CD4-positive, alpha-beta T cell treated with Interleukin-4 for 4 hours (primary cell): ENCODE results near the gene RSPH1.
"Not testable (repeated sequence)": the region's sequence is repeated elsewhere in the genome, so short reads cannot be mapped to it uniquely, and the experiment has no call there.

Experiments
- DNase-seq: peaks from one replicate; pipeline ENCODE4 v3.0.0-alpha.2; 2020

RSPH1 gene

DNA sequence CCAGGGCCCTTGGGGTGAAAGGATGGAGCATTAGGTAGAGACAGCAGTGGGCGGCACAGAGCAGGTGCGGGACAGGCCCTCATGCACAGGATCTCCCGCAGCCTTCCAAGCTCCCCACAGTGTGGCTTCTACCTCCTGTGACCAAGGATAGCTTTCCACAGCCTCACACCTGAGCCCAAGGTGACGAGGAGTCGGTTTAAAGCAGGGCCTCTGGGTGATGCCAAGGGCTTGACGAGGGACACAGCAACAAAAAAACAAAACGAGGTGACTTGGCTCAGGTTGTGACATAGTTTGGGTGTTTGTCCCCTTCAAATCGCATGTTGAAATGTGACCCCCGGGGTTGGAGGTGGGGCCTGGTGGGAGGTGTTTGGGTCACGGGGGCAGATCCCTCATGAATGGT is 15.3 kb downstream of the RSPH1 start:
- no peak for DNase-seq

DNA sequence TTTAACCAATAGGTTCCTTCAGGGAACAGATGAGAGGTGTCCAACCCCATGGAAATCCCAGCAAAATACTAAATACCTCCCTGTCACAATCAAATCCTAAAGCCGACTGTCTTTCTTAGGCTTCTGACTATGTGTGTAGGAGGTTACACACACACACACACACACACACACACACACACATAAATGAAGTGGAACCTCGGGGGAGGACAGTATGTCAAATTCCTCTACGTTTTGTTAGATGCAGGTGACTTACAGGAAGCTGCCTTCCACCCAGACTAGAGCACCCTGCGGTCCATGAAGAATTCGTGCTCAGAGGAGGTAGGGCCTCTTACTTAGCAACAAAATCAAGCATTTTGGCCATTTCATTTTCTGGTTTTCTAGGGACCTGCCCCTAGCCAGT is 16.4 kb downstream of the RSPH1 start:
- no peak for DNase-seq

DNA sequence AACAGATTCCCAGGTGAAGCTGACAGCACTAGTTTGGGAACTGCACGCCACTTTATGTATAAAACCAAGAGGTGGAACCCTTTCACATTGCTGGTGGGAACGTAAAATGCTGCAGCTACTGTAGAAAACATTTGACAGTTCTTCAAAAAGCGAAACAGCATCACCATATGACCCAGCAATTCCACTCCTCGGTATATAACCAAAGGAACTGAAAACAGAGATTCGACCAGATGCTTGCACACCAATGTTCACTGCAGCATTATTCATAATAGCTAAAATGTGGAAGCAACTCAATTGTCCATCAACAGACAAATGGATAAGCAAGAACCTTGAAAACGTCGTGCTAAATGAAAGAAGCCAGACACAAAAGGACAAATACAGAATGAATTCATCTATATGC is 17.5 kb downstream of the RSPH1 start:
- DNase-seq, result no peak

DNA sequence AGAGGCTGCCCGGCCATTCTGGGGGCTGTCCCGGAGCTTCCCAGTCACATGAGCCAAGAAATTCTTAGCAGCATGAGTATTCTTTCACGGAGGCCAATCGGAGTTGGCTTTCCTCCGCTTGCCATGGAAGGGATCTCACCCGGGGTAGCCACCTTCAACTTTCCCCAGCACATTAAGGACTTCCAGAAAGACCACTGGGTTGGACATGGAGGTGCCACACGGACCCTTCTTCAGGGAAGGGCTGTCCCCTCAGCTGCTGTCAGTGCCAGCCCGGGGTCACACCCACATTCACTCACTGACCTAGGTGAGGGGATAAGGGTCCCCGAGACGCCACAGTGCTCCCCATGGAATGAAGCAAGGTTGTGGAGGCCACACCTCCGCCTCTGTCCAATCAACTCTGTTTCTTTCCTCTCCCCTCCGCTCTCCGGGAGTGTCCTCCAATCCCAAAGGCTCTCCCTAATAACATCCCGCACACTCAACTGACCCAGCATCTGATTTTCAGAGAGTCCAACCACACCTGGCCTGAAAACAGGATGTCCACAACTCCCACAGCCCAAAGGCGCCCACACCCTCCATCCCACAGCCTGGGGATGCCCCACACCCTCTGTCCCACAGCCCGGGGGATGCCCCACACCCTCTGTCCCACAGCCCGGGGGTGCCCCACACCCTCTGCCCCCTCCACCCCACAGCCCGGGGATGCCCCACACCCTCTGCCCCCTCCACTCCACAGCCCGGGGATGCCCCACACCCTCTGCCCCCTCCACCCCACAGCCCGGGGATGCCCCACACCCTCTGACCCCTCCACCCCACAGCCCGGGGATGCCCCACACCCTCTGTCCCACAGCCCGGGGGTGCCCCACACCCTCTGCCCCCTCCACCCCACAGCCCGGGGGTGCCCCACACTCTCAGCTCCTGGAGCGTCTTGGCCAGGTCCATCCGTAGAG is 19.4 kb downstream of the RSPH1 start:
- no peak for DNase-seq

DNA sequence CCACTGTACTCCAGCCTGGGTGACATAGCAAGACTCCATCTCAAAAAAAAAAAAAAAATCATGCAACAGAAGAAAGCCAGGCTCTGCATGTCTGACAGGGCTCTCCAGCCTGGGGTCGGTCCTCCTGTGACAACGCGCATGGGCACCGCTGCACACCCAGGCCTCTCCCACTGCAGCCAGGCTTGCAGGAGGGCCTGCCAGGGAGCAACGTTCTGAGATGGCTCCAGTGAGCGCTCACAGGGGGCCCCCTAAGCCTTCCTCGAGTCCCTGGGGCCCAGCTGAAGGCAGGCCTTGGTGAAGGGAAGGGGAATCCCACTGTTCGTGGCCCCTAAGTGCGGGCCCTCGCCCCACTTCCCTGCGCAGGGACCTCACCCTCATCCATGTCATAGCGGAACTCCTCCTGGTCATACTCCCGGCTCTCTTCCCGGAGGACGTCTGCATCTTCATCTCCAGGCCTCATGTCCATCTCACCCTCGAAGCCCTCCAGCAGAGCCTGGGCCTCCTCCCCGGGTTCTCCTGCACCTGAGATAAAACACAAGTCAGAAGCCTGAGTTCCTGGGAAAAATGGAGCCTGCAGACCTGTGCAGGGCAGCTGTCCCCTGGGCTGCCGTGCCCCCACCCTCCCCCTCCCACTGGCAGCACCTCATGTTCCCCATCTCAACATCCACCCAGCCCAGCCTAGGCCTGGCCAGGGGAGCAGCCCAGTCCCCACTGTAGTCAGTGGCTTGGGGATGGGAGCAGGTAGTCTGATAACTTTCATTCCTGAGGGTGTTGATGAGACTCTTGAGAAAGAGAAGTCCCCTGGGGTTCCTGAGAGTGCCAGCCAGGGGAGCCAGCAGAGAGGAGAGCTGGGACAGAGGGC is 20.3 kb downstream of the RSPH1 start:
- no peak for DNase-seq

DNA sequence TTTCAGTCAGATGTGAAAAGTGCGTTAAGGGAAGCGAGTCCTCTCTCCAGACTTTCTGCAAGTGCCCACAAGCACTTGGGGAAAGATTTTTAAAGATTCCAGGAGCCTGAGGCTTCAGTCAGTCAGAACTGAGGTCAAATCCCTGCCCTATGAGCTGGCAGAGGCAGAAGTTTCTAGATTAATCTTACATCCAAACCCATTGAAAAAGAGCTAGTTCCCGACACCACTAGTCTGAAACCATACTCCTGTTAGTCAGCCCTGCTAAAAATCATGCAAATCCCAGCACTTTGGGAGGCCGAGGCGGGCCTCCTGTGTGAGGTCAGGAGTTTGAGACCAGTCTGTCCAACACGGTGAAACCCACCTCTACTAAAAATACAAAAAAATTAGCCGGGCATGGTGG is 21.0 kb downstream of the RSPH1 start:
- no peak for DNase-seq

DNA sequence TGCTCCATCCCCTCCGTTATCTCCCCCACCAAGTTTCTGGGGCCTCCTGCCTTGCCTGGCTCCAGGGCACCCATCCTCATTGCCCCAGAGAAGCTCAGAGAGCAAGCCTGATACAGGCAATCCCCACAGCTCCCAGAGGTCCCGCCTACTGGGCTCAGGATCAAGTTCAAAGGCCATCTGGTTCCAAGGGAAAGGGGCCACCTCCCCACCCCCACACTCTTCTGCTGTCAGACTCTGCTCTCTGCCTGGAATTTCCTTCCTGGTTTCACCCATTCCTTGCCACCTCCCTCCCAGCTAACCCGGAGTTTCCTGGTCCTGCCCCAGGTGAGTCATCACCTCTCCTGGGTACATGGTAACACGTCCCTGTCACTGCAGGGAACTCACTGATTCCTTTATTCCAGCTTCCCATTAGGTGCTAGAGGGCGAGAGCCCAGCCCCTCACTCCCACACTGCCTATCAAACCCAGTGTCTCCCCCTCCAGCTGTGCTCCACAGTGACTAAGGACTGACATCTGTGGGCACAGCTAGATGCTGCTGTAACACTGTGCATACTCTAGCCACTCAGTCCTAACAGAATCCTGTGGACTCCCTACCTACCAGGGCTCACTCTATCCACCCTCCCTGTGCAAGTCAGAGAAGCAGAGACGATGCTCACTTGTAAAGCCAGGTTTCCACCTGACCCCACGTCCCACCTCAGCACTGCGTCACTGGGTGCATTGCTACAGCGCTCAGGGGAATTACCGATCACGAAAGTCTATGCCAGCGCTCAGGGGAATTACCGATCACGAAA is 21.8 kb downstream of the RSPH1 start:
- no peak for DNase-seq

DNA sequence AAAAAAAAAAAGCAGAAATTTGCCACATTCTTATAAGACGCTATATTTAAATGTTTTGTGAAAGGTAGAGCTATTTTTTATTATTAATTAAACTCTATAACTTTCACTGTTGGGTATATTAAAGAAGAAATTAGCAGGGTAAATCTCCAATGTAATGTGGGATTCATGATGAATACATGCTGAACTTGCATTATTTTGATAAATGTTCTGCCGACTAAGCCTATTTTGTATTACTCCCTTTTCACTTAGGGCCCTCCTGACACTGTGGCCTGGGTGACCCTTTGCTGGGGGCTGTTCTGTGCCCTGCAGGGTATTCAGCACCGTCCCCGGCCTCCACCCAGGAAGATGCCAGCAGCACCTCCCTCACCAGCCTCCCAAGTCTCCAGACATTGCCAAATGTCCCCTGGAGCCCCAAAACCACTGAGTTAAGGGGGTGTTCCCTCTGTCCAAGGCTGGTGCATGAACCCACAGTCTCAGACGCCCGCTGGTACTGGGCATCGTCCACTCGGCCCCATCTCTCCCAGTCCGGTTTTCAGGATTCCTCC is 22.5 kb downstream of the RSPH1 start:
- DNase-seq, result no peak

DNA sequence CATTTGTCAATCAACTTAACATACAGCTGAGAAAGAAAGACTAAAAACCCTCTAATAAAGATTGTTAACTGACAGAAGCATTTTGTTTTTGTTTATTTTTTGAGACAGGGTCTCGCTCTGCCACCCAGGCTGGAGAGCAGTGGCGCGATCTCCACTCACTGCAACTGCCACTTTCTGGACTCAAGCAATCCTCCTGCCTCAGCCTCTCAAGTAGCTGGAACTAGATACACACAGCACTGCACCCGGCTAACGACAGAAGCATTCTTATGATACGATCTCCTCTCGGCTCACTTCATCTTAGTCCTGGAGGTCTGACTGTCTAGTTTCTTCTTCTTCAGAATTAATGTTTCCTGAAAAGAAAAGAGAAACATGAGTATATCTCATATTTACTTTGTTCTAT is 23.5 kb downstream of the RSPH1 start:
- DNase-seq, result no peak

DNA sequence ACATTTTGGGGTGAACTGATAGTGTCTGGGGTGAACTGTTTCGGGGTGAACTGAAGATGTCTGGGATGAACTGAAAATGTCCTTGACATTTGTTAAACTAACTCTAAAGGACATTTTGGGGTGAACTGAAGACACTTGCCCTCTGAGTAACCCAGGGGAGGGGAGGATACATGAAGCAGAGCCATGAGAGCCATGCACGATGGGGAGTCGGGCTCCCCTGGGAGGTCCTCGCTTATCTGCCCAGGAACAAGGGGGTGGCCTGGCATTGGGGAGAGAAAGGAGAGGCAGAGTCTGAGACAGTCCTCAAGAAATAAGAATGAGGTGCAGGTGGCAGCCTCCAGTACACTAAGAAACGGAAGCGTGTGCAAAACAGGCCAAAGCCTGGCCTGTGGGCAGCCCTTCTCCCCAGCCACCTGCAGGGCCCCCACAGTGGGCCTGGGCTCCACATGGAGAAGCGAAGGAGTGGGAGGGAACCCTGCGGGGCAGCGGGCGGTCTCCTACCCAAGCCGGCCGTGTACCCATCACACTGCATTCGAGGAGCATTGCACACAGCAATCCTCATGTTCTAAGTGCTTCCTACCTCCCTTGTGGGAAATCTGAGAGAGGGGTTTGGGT is 24.2 kb downstream of the RSPH1 start:
- no peak for DNase-seq

DNA sequence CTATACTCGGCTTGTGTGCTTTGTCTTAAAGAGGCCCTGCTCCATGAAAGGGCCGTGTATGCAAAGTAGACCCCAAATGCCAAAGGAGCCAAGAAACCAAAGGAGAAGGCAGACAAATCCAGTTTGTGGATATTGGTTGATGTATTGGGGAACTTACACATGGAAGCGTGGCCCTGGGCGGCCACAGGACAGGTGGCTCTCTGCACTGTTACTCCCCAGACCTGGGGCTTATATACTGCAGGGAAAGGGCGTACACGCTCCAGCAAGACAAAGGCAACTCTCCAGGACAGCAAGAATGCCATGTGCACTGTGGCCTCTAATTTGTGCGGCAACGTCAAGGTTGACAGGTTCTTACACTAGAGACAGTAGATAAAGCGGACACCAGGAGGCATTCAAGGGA is 24.8 kb downstream of the RSPH1 start:
- DNase-seq, result no peak

DNA sequence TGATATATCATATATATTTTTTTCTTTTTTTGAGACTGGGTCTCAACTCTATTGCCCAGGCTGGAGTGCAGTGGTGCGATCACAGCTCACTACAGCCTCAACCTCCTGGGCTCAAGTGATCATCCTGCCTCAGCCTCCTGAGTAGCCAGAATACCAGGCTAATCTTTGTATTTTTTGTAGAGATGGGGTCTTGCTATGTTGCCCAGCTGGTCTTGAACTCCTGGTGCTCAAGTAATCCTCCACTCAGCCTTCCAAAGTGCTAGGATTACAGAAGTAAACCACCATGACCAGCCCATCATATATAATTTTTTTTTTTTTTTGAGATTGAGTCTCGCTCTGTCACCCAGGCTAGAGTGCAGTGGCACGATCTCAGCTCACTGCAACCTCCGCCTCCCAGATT is 26.3 kb downstream of the RSPH1 start:
- DNase-seq, result not testable (repeated sequence)

DNA sequence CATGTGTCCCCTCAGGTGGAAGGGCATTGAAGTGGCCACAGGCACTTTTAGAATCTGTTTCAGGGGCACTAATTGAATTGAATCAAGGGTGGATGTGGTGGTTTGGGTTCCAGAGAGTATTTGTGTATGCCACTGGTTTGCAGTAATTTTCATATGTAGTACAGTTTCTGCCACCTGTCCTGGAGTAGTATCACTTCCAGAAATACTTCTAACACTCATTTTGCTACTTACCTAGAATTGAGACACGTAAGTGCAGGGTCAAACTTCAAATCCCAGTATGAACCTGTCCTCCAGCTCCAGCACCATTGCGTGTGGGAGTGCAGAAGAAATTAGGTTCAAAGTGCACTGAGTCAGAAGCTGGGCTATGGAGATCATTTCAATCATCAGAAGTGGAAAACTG is 26.8 kb downstream of the RSPH1 start:
- no peak for DNase-seq

DNA sequence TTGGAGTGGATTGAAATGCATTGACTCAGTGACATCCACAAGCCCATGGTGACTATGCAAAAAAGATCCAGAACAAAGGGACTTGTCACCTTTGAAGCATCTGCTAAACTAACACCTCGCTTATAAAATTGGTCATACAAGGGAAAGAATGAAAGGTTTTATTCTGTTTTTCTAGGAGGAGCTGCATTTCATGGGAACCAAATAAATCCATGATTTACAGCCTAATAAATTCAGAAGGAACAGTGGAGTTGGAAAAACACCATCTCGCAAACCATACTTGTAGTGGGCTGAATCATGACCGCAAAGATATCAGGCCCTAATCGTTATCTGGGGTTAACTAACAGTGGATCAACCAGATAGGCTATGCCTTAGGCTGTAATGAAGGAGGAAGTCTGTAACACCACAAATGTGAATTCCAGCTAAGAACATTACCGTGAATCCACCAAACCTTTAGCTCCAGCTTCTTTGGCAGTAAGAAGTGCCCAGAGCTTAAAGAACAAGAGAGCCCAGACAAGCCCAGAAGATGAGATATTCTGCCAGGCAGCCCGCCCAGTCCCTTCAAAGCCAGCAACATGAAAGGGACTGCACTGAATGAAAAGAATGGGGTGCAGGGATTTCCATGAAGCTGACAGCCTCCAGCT is 27.4 kb downstream of the RSPH1 start:
- no peak for DNase-seq

DNA sequence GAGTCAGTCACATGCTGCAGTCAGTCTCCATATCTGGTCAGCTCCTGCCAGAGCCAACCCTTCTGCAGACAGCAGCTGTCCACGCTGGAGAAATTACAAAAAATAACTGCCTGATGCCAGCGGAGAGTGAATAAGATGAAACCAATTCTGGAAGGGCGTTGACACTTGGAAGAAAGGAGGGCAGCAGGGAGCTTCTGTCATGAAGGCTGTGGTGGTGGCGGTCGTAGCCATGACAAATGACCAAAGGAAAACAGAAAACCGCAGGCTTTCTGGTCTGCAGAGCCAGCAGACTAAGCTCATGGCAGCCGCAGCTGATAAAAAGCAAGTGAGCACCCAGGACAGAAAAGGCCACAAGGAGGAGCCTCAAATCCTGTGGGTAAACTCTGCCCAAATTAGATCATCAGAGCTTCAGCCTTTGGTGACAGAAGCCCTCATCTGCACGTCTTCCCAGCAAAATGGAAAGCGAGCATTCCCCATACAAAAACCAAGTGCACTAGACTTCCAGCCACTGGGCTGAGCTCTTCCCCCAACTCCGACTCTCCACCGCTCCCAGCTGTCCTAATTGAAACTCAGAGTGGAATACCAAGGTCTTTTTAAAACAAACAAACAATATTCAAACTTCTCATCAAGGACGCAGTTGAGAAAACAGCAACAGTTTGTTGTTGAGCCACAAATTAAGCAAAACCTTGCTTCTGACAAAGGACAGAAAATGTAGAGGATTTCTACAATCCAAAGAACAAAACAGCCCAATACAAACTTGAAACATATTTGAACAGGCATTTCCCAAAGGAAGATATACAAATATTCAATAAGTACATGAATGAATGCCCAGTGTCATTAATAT is 28.7 kb downstream of the RSPH1 start:
- no peak for DNase-seq

DNA sequence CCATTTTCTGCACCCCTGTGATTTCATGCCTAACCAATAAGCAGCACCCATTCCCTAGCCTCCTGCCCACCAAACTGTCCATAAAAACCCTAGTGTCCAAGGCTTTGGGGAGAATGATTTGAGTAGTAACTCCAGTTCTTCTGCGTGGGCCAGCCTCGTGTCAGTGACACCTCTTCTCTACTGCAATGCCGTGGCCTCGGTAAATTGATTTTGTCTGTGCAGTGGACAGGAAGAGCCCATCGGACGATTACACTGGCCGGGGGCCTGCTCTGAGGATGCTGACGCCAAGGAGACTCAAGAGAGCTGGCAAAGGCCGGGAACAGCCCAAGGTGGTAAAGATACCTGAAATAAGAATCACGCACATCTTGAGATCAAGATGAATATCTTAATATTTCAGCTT is 29.3 kb downstream of the RSPH1 start:
- DNase-seq, result no peak

DNA sequence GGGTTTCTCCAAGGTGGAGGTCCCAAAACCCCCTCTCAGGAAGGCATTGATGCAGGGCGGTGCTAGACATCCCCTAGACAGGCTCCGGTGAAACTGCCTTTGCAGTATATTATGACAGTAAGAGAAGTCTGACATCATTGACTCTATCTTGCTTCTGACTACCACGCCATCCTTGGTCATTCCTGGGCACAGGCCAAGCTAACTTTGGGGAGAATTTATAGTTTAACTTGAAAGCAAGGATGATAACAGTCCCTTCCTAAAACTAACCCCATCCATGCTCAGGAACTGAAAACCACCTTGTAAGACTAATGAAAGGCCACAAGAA is 30.3 kb downstream of the RSPH1 start:
- no peak for DNase-seq

DNA sequence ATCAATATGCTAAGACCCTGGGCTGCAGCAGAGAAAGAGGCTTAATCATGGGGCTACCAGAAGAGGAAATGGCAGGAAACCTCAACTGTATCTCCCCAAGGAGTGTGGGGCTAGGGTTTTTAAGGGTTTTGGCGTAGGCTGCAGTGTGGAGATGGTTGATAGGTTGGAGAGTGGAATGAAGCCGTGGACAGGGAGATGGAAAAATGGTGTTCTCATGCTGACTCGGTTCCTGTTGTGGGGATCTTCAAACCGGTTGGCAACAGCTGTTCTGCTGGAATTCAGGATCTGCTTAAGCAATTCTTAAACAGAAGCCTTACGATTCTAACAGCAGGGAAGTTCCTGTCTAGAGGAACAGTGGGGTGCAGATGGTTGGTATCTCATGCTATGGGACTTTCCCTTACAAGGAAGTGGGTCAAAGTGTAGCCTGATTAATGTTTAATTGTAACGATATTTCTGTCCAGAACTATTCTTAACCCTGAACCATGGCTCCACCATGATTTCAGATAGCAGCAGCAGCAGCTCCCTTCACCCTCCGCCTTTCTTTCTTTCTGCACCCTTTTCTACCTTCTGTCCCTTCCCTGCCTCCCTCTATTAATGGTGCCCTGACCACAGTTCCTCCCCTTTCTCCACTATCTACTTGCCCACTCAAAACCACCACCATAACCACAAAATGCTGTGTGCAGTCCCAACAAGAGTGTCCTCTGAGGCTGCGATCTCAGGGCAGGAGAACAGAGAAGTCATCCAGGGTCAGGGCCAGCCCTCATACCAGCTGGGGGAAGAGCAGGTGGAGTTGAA is 30.8 kb downstream of the RSPH1 start:
- no peak for DNase-seq

DNA sequence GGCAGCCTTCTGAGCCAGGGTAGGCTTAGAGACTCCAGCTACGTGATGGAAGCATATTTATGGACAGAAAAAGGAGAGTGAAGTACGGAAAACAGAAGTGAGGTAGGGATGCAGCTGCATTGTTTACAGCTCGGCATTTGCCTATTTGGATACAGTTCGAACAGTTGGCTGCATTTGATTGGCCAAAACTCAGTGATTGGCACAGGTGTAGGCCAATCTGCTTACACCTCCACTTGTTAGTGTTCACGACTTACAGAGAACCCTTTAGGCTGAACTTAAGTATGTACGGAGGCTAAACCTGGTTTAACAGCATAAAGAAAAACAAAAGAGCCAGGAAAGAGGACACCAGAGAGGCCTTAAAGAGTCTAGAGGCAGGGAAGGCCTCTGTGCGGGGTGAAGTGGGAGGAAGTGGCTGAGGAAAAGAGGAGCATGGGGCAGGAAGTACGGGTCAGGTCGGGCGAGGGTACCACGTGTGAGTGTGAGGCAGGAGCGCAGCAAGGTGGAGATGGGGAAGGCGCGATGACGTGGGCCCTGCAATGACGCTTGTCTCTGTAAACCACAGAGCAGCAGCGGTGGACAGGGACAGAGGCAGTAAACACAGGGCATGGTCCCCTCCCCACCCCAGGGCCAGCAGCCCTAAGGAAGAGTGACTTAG is 32.0 kb downstream of the RSPH1 start:
- DNase-seq, result peak; percentile 83
